ENCODE data around the gene CCDC158.

The CCDC158 gene

DNA sequence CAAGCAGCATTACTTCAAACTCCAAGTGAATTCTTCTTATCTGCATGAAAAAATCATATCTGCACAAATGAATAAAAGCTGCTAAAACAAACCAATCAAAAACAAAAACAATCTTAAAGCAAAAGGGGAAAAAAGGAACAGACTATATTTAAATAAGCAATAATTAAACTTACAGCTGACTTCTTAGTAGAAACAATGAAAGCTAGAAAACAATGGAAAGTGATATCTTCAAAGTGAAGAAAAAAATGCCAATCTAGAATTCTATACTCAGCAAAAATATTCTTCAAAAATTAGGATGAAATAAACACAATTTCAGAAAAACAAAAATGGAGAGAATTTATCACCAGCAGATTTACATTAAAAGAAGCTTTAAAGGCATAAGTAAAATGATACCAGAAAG is 94.4 kb downstream of the CCDC158 start:
- no peak for DNase-seq (ENCODE audit: extremely low read depth, low read depth)
- TF ChIP-seq, protein P1, sequence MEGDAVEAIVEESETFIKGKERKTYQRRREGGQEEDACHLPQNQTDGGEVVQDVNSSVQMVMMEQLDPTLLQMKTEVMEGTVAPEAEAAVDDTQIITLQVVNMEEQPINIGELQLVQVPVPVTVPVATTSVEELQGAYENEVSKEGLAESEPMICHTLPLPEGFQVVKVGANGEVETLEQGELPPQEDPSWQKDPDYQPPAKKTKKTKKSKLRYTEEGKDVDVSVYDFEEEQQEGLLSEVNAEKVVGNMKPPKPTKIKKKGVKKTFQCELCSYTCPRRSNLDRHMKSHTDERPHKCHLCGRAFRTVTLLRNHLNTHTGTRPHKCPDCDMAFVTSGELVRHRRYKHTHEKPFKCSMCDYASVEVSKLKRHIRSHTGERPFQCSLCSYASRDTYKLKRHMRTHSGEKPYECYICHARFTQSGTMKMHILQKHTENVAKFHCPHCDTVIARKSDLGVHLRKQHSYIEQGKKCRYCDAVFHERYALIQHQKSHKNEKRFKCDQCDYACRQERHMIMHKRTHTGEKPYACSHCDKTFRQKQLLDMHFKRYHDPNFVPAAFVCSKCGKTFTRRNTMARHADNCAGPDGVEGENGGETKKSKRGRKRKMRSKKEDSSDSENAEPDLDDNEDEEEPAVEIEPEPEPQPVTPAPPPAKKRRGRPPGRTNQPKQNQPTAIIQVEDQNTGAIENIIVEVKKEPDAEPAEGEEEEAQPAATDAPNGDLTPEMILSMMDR (IDR thresholded peaks at IDR 0.05; ENCODE audit: low read depth, low read length) = no peak

DNA sequence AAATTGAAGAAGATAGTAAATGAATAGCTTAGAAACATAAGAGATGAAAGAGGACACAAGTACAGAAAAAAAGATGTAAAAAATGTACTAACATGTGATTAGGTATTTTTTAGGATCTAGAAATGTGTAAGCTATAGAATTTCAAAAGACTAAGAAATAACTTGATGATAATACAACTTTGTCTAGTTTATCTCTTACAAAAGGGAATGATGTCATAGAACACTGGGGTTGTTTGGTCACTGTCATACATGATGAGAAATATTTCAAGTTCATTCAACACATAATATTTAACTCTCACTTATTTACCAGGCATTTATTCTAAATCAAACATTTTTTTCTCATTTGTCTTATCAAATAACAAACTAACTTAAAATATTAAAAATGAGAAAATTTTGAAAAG is 95.9 kb downstream of the CCDC158 start:
- DNase-seq (ENCODE audit: extremely low read depth, low read depth) = no peak
- TF ChIP-seq, protein P1 (IDR thresholded peaks at IDR 0.05; ENCODE audit: low read depth, low read length) = no peak

DNA sequence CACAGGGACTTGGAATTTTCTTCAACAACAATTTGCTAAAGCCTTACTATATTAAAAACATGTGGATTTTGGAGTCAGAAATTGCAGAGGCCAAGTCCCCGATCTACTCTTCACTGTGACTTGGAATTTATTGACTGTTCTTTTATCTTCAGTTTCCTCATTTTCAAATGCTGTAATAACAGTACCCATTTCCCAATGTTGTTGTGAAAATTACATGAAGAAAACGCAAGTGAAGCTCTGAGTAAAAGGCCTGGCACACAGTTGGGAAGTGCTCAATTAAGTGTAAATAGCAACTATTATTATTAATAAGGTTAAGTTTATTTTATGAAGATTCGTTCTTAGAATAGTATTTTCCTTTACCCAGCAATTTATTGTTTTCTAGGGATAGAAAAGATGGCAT is 98.7 kb downstream of the CCDC158 start:
- DNase-seq (ENCODE audit: extremely low read depth, low read depth) = no peak
- TF ChIP-seq, protein P1 (IDR thresholded peaks at IDR 0.05; ENCODE audit: low read depth, low read length) = no peak

DNA sequence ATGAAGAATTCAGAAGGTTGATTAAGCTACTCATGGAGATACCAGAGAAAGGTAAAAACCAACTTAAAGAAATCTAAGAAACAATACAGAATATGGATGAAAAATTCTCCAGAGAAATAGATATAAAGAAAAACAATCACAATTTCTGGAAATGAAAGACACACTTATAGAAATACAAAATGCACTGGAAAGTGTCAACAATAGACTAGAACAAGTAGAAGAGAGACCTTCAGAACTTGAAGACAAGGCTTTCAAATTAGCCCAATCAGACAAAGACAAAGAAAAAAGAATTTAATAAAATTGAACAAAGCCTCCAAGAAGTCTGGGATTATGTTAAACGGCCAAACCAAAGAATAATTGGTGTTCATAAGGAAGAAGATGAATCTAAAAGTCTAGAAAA is 104.8 kb downstream of the CCDC158 start:
- TF ChIP-seq, protein P1 (IDR thresholded peaks at IDR 0.05; ENCODE audit: low read depth, low read length) = no peak

DNA sequence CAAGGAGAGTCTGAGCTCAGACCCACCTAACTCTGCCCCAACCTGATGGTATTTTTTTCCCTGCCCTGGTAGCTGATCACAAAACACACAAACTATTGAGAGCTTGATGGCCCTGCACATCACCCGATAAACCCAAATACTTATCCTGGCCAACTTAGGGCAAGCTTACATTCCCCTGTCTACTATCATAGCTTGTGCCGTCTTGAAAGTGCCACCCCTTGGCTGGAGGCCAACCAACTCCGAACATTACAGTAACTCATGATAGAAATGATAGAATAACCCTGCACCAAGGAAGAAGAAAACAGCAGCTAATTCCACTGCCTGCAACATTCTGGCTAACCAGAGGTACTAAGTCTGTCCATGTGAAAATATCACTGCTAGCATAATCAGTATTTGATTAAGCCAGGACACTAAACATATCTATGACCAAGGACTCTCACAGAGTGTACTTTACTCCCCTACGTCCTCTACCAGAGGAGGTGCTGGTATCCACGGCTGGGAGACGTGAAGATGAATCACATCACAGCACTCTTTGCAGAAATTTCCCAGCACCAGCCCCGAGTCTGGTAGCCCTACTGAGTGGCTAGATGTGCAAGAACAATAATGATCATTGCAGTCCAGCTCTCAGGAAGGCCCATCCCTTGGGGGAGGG is 105.5 kb downstream of the CCDC158 start:
- TF ChIP-seq, protein P1 (IDR thresholded peaks at IDR 0.05; ENCODE audit: low read depth, low read length) = no peak

More for the DNA sequence above, 104.8 kb downstream of the CCDC158 start:
- DNase-seq (ENCODE audit: extremely low read depth, low read depth) = no peak

DNA sequence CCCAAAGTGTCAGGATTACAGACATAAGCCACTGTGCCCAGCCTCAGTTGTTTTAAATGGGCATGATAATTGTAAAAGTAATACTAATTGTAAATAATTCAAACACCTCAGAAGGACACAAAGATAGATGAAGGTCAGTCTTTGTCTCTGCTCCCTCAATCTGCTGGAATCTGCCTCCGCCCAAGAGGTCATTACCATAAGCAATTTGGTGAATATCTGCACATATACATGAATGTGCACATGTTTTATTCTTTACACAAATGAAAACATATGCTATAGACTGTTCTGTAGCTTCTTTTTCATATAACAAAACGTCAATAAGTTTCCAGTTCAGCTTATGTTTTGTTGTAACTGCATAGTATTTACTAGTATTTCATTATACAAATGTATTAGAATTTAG is 107.4 kb downstream of the CCDC158 start:
- TF ChIP-seq, protein P1 (IDR thresholded peaks at IDR 0.05; ENCODE audit: low read depth, low read length) = no peak
- no peak for DNase-seq (ENCODE audit: extremely low read depth, low read depth)

More for the DNA sequence above, 105.5 kb downstream of the CCDC158 start:
- DNase-seq (ENCODE audit: extremely low read depth, low read depth) = no peak

DNA sequence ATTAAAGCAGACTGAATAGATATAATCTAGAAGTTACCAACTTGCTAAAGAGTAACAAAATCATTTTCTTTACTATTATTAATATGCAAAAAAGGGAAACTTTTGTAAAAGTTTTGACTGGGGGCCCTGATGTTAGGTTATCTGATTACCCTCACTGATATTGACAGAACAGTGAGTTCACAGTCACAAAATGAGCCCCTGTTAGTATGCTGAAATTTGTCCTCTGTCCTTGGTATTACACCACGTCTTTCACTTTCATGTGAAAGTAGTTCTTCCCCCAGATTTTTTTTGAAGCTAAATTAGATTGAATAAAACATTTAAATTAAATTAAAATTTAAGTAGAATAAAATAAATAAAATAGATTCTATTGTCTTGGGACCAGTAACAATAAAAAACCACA is 108.5 kb downstream of the CCDC158 start:
- TF ChIP-seq, protein P1 (IDR thresholded peaks at IDR 0.05; ENCODE audit: low read depth, low read length) = no peak

More for the DNA sequence above, 108.5 kb downstream of the CCDC158 start:
- no peak for DNase-seq (ENCODE audit: extremely low read depth, low read depth)

Measured in AG09319 (cell line).